GM12878 (cell line): ENCODE data around the gene AKAP7. TPM values are rescaled to one million over a fixed set of nuclear protein-coding genes. Genes with fewer than 3 reads are reported as not detected.

Experiments
- ATAC-seq: fragments of 200-7000 bp; cut with Tn5 transposase; 3 replicates; pipeline ENCODE4 v1.9.1; 2020; ENCODE audit warnings: mild to moderate bottlenecking, moderate library complexity
- BruUV-seq: library from RNA; stranded (reverse); fragments of 400-500 nt; replicated peaks from 2 replicates; lab custom pipeline; 2021; lab: Mats Ljungman, UMichigan
- CTCF ChIA-PET: fragments of 300-600 bp; sonication (Branson Sonifier 250); formaldehyde crosslinking; extraction: SDS; loops from one replicate; lab custom pipeline; 2021; ENCODE audit warnings: inconsistent platforms; lab: Yijun Ruan, JAX
- POLR2A ChIA-PET: fragments of 350-600 bp; formaldehyde crosslinking; extraction: SDS; loops from one replicate; lab custom pipeline; 2021; ENCODE audit warnings: inconsistent platforms; lab: Charles Lee
- RAD21 ChIA-PET: fragments of 300-600 bp; sonication (Branson Sonifier 250); formaldehyde crosslinking; loops from one replicate; lab custom pipeline; 2023; ENCODE audit warnings: antibody characterized with exemption; ENCODE audit not compliant: unreplicated experiment; lab: Charles Lee
- SMC1A ChIA-PET: fragments of 300-600 bp; sonication (Branson Sonifier 250); formaldehyde crosslinking; loops from one replicate; lab custom pipeline; 2023; ENCODE audit not compliant: unreplicated experiment, uncharacterized antibody; lab: Charles Lee
- DNase-seq: peaks from one replicate; pipeline ENCODE4 v3.0.0-alpha.2; 2011; ENCODE audit warnings: low read depth, low spot score
- FAIRE-seq: peaks from 3 replicates; lab custom pipeline; 2011; peaks lifted over from hg19 to GRCh38; lab: Jason Lieb, UNC
- H2AFZ ChIP-seq: 2 replicates; pipeline ENCODE4 v1.6.0; 2011; ENCODE audit warnings: low read depth, low read length, control low read depth; ENCODE audit not compliant: control insufficient read depth
- H3K27ac ChIP-seq: 2 replicates; pipeline ENCODE4 v1.5.1; 2011; ENCODE audit warnings: control low read depth; ENCODE audit not compliant: control insufficient read depth, insufficient read depth
- H3K27me3 ChIP-seq, 2 experiments: replicated peaks in 1 of 2; 2 replicates each; pipeline versions ENCODE4 v1.6.0 to v1.6.1; 2011; ENCODE audit warnings: low read length in 1 of 2; ENCODE audit not compliant: control insufficient read depth in 2 of 2, insufficient read depth in 2 of 2
- H3K36me3 ChIP-seq, 2 experiments: 2 replicates each; pipeline ENCODE4 v1.5.1; 2011; ENCODE audit warnings: low read length in 1 of 2; ENCODE audit not compliant: control insufficient read depth in 2 of 2, insufficient read depth in 2 of 2
- H3K4me1 ChIP-seq: 2 replicates; pipeline ENCODE4 v1.6.1; 2011; ENCODE audit warnings: mild to moderate bottlenecking, low read length, moderate library complexity, mixed read lengths; ENCODE audit not compliant: control insufficient read depth, insufficient read depth
- H3K4me2 ChIP-seq: 2 replicates; pipeline ENCODE4 v1.6.0; 2011; ENCODE audit warnings: control low read depth; ENCODE audit not compliant: control insufficient read depth, insufficient read depth
- H3K4me3 ChIP-seq: fragments of 200-600 bp; sonication (generic); 2 replicates; pipeline ENCODE4 v1.5.1; 2016
- H3K79me2 ChIP-seq: 2 replicates; pipeline ENCODE4 v1.6.0; 2011; ENCODE audit warnings: low read length; ENCODE audit not compliant: control insufficient read depth, insufficient read depth
- H3K9ac ChIP-seq: 2 replicates; pipeline ENCODE4 v1.8.0; 2011; ENCODE audit warnings: low read length, control low read depth, mixed read lengths; ENCODE audit not compliant: control insufficient read depth, insufficient read depth
- H3K9me3 ChIP-seq: replicated peaks from 3 replicates; pipeline ENCODE4 v1.5.1; 2011; ENCODE audit warnings: mild to moderate bottlenecking, low read length; ENCODE audit not compliant: control insufficient read depth, insufficient read depth
- H4K20me1 ChIP-seq: 2 replicates; pipeline ENCODE4 v1.6.0; 2011; ENCODE audit not compliant: control insufficient read depth, insufficient read depth
- ASH2L ChIP-seq: fragments of 300-600, 200-600 bp; sonication (generic); IDR thresholded peaks from 2 replicates; pipeline ENCODE4 v1.6.1; 2017; ENCODE audit warnings: low read depth, mild to moderate bottlenecking, borderline replicate concordance
- BHLHE40 ChIP-seq, 2 experiments: fragments of 450-650 bp in 1 of 2; IDR thresholded peaks; 2 replicates each; pipeline ENCODE4 v1.6.1; 2011 to 2017; ENCODE audit warnings: low read depth in 2 of 2, borderline replicate concordance in 1 of 2, improper control_type of control experiment in 1 of 2, low read length in 1 of 2, mild to moderate bottlenecking in 1 of 2
- BRCA1 ChIP-seq: IDR thresholded peaks from 2 replicates; pipeline ENCODE4 v1.6.1; 2011; ENCODE audit warnings: low read depth, low read length, improper control_type of control experiment
- CEBPZ ChIP-seq: fragments of 150-350 bp; IDR thresholded peaks from 2 replicates; pipeline ENCODE4 v1.6.1; 2016; ENCODE audit warnings: low read depth, low read length
- CHD1 ChIP-seq: IDR thresholded peaks from 2 replicates; pipeline ENCODE4 v1.6.1; 2012; ENCODE audit warnings: low read depth, low read length, improper control_type of control experiment
- CHD2 ChIP-seq: IDR thresholded peaks from 2 replicates; pipeline ENCODE4 v1.6.1; 2011; ENCODE audit warnings: low read depth, low read length, improper control_type of control experiment, borderline replicate concordance
- E2F4 ChIP-seq: IDR thresholded peaks from 2 replicates; pipeline ENCODE4 v1.6.1; 2012; ENCODE audit warnings: low read depth, low read length, improper control_type of control experiment
- ETV6 ChIP-seq, 2 experiments: fragments of 450-650 bp in 1 of 2; IDR thresholded peaks in 1 of 2; conservative IDR thresholded peaks in 1 of 2; 2 replicates each; pipeline ENCODE4 v1.6.1; 2014; ENCODE audit warnings: antibody characterized with exemption in 1 of 2, borderline replicate concordance in 1 of 2, low read depth in 1 of 2, mild to moderate bottlenecking in 1 of 2, moderate library complexity in 1 of 2
- KLF5 ChIP-seq: fragments of 450-650 bp; IDR thresholded peaks from 2 replicates; pipeline ENCODE4 v1.6.1; 2014; ENCODE audit warnings: mild to moderate bottlenecking; ENCODE audit not compliant: partially characterized antibody
- MTA2 ChIP-seq: fragments of 450-650 bp; IDR thresholded peaks from 2 replicates; pipeline ENCODE4 v1.6.1; 2016; ENCODE audit warnings: low read depth, mild to moderate bottlenecking, moderate library complexity
- NFXL1 ChIP-seq: fragments of 450-650 bp; IDR thresholded peaks from 2 replicates; pipeline ENCODE4 v1.6.1; 2017; ENCODE audit warnings: antibody characterized with exemption, mild to moderate bottlenecking, borderline replicate concordance
- SKIL ChIP-seq: fragments of 450-650 bp; IDR thresholded peaks from 2 replicates; pipeline ENCODE4 v1.6.1; 2017; ENCODE audit warnings: mild to moderate bottlenecking, low read depth, inconsistent platforms; ENCODE audit not compliant: poor library complexity, severe bottlenecking
- STAT1 ChIP-seq: fragments of 450-650 bp; conservative IDR thresholded peaks from 2 replicates; pipeline ENCODE4 v1.6.1; 2014; ENCODE audit warnings: antibody characterized with exemption, mild to moderate bottlenecking
- ZBTB4 ChIP-seq: fragments of 450-650 bp; formaldehyde crosslinking; IDR thresholded peaks from 2 replicates; pipeline ENCODE4 v1.4.0; 2022; ENCODE audit warnings: mild to moderate bottlenecking, moderate library complexity
- ZZZ3 ChIP-seq: IDR thresholded peaks from 2 replicates; pipeline ENCODE4 v1.6.1; 2011; ENCODE audit warnings: low read depth; ENCODE audit not compliant: control insufficient read depth, insufficient read length
- WGBS: methylation state at CpG from one replicate; pipeline ENCODE4 v1.1.6; 2016; ENCODE audit warnings: low lambda C conversion rate; ENCODE audit not compliant: insufficient replicate concordance, insufficient coverage; ENCODE audit errors: missing lambda C conversion rate; 5-methylcytosine and 5-hydroxymethylcytosine counted together
- in situ Hi-C: fragments of 300-500 bp; cut with MboI; formaldehyde crosslinking; loops from 9 replicates; pipeline ENCODE4 v1.14.3; 2018; ENCODE audit warnings: mixed read lengths
- intact Hi-C: fragments of 100-400 bp; cut with micrococcal nuclease; formaldehyde crosslinking; loops from one replicate; pipeline ENCODE4 v1.14.2; 2022; ENCODE audit not compliant: unreplicated experiment
- polyA plus RNA-seq, 11 experiments: library from polyadenylated mRNA; depleted of rRNA in 4 of 11; unstranded in 6 of 11; stranded (reverse) in 5 of 11; fragments of >200 nt; fragmentation: Nextera tagmentation in 4 of 11; fragmentation: Illumina TruSeq in 1 of 11; extraction: Ambion mirVana in 4 of 11; extraction: Trizol in 1 of 11; gene quantifications; 1 replicate in 1 of 11; 2 replicates in 10 of 11; pipeline versions ENCODE4 v1.2.1 to v1.2.3, GENCODE V29; 2011 to 2016; ENCODE audit warnings: inconsistent platforms in 2 of 11, missing spikeins in 2 of 11, low read depth in 1 of 11
- total RNA-seq, 4 experiments: library from RNA; depleted of rRNA in 3 of 4; stranded (reverse); fragments of >200 nt in 3 of 4; fragmentation: Illumina TruSeq in 1 of 4; extraction: Trizol in 1 of 4; gene quantifications; 2 replicates each; pipeline versions ENCODE4 v1.2.1 to v1.2.3, GENCODE V29; 2013 to 2021

Gene AKAP7
- total and polyA plus RNA-seq, 10 of the 15 experiments (the other 5 are each of a cell fraction or from before 2014, with no cell fraction given): 0.06 to 0.58 (median 0.28) TPM; not detected in 1

GRCh38 chr6:131321589-131321988 is 186.3 kb downstream of the AKAP7 start:
- ChIA-PET RAD21 (no interaction called here), SMC1A (no interaction called here), POLR2A (no interaction called here), CTCF (no interaction called here)
- Histone ChIP-seq H3K4me3 (no peak overlapping the region), H3K4me2 (no peak overlapping the region), H3K79me2 (no peaks in the 10 kb centered on the region), H3K27me3 (no peaks in the 10 kb centered on the region), H3K36me3 (no peaks in the 10 kb centered on the region), H3K27ac (no peak overlapping the region), H3K9me3 (no peaks in the 10 kb centered on the region), H3K9ac (no peak overlapping the region), H3K4me1 (no peaks in the 10 kb centered on the region), H4K20me1 (no peaks in the 10 kb centered on the region), H2AFZ (no peak overlapping the region)
- 44% methylated on average over 1 of the region's 1 CpG for WGBS
- DNase-seq: no peak
- no peak for ATAC-seq
- intact Hi-C loops (no loop called here), in situ Hi-C loops (no loop called here)
- FAIRE-seq: no peak
- BruUV-seq: no TSS peak
- TF ChIP-seq ZZZ3 (no peak), CHD2 (no peak), ETV6 (conservative IDR thresholded peaks at IDR 0.05 in 1 of 2, IDR thresholded peaks at IDR 0.05 in 1 of 2; ENCODE audit: borderline replicate concordance in 1 of 2, low read depth in 1 of 2) (no peak), BRCA1 (no peak), E2F4 (no peak), STAT1 (no peak), NFXL1 (no peak), KLF5 (no peak), ZBTB4 (CRISPR knock-in tag) (no peak), ASH2L (no peak), CHD1 (no peak), BHLHE40 (IDR thresholded peaks at IDR 0.05; ENCODE audit: borderline replicate concordance in 1 of 2, low read depth in 2 of 2, low read length in 1 of 2) (no peak), MTA2 (no peak), SKIL (no peak), CEBPZ (no peak)
